IMR-90 (cell line): ENCODE data around the gene CIAO3. TPM values are rescaled to one million over a fixed set of nuclear protein-coding genes. Genes with fewer than 3 reads are reported as not detected.

Source experiments
- ATAC-seq: fragments of 200-7000 bp; cut with Tn5 transposase; 2 replicates; pipeline ENCODE4 v1.9.1; 2020; ENCODE audit warnings: low read depth, mild to moderate bottlenecking, moderate library complexity
- BruUV-seq: library from RNA; stranded (reverse); fragments of 400-500 nt; replicated peaks from 2 replicates; lab custom pipeline; 2021; lab: Mats Ljungman, UMichigan
- CTCF ChIA-PET: fragments of 300-600 bp; formaldehyde crosslinking; extraction: SDS; loops from one replicate; lab custom pipeline; 2021; ENCODE audit warnings: antibody characterized with exemption; lab: Yijun Ruan, JAX
- POLR2A ChIA-PET: fragments of 300-600 bp; sonication (Branson Sonifier 250); formaldehyde crosslinking; loops from one replicate; lab custom pipeline; 2022; ENCODE audit warnings: antibody characterized with exemption; ENCODE audit not compliant: unreplicated experiment; lab: Charles Lee
- DNase-seq: peaks from one replicate; pipeline ENCODE4 v3.0.0; 2013
- H2AFZ ChIP-seq: replicated peaks from 2 replicates; pipeline ENCODE3; 2013; ENCODE audit warnings: low read length, mild to moderate bottlenecking; ENCODE audit not compliant: poor library complexity
- H2AK5ac ChIP-seq: 2 replicates; pipeline ENCODE4 v1.6.1; 2013; ENCODE audit warnings: low read depth, low read length, inconsistent platforms
- H2AK9ac ChIP-seq: replicated peaks from 2 replicates; pipeline ENCODE3; 2013; ENCODE audit warnings: mild to moderate bottlenecking, low read depth, low read length, moderate library complexity; ENCODE audit not compliant: poor library complexity
- H2BK120ac ChIP-seq: 2 replicates; pipeline ENCODE4 v1.6.1; 2013; ENCODE audit warnings: low read depth, low read length, inconsistent platforms
- H2BK15ac ChIP-seq: 3 replicates; pipeline ENCODE4 v1.6.1; 2013; ENCODE audit warnings: low read depth, low read length, inconsistent platforms
- H2BK20ac ChIP-seq: 2 replicates; pipeline ENCODE4 v1.6.1; 2013; ENCODE audit warnings: low read depth, mild to moderate bottlenecking, inconsistent platforms, low read length, moderate library complexity
- H2BK5ac ChIP-seq: 2 replicates; pipeline ENCODE4 v1.6.1; 2013; ENCODE audit warnings: mild to moderate bottlenecking, low read depth, low read length, inconsistent platforms; ENCODE audit not compliant: poor library complexity, severe bottlenecking
- H3K14ac ChIP-seq: replicated peaks from 2 replicates; pipeline ENCODE4 v1.6.1; 2013; ENCODE audit warnings: low read depth, low read length, inconsistent platforms
- H3K18ac ChIP-seq: 2 replicates; pipeline ENCODE4 v1.6.1; 2013; ENCODE audit warnings: low read depth, low read length, control low read depth
- H3K23ac ChIP-seq: 2 replicates; pipeline ENCODE4 v1.6.1; 2013; ENCODE audit warnings: low read depth, low read length, inconsistent platforms
- H3K27ac ChIP-seq: 2 replicates; pipeline ENCODE4 v1.5.1; 2013; ENCODE audit warnings: mild to moderate bottlenecking, control low read depth, low read length; ENCODE audit not compliant: insufficient read depth
- H3K27me3 ChIP-seq: 2 replicates; pipeline ENCODE4 v1.6.1; 2013; ENCODE audit warnings: low read length; ENCODE audit not compliant: control insufficient read depth, insufficient read depth
- H3K36me3 ChIP-seq: 2 replicates; pipeline ENCODE4 v1.6.1; 2013; ENCODE audit warnings: low read length, mixed read lengths; ENCODE audit not compliant: control insufficient read depth, insufficient read depth
- H3K4ac ChIP-seq: 2 replicates; pipeline ENCODE4 v1.6.1; 2013; ENCODE audit warnings: low read depth, low read length, inconsistent platforms
- H3K4me1 ChIP-seq: 2 replicates; pipeline ENCODE4 v1.6.1; 2013; ENCODE audit warnings: low read length, mixed read lengths; ENCODE audit not compliant: control insufficient read depth, insufficient read depth
- H3K4me2 ChIP-seq: 2 replicates; pipeline ENCODE4 v1.6.1; 2013; ENCODE audit warnings: low read depth, mild to moderate bottlenecking, control low read depth, low read length, moderate library complexity
- H3K4me3 ChIP-seq: 2 replicates; pipeline ENCODE4 v1.5.1; 2013; ENCODE audit warnings: low read depth, mild to moderate bottlenecking, control low read depth, low read length, moderate library complexity; ENCODE audit not compliant: insufficient read depth
- H3K56ac ChIP-seq: 2 replicates; pipeline ENCODE4 v1.6.1; 2013; ENCODE audit warnings: low read length, inconsistent platforms; ENCODE audit not compliant: insufficient read depth; ENCODE audit errors: extremely low read depth
- H3K79me1 ChIP-seq, 2 experiments: 2 replicates each; pipeline ENCODE4 v1.6.1; 2013; ENCODE audit warnings: low read length in 2 of 2, inconsistent platforms in 1 of 2, low read depth in 1 of 2
- H3K9ac ChIP-seq: 2 replicates; pipeline ENCODE4 v1.6.1; 2013; ENCODE audit warnings: low read depth, low read length, control low read depth
- H3K9me1 ChIP-seq: 2 replicates; pipeline ENCODE4 v1.6.1; 2013; ENCODE audit warnings: low read length, inconsistent platforms; ENCODE audit not compliant: insufficient read depth
- H3K9me3 ChIP-seq: 2 replicates; pipeline ENCODE4 v1.6.1; 2013; ENCODE audit warnings: low read length; ENCODE audit not compliant: control insufficient read depth, insufficient read depth
- H4K20me1 ChIP-seq: 2 replicates; pipeline ENCODE4 v1.6.1; 2013; ENCODE audit warnings: low read length, inconsistent platforms; ENCODE audit not compliant: insufficient read depth
- H4K5ac ChIP-seq: 2 replicates; pipeline ENCODE4 v1.6.1; 2013; ENCODE audit warnings: mild to moderate bottlenecking, low read depth, low read length, control low read depth
- H4K8ac ChIP-seq, 2 experiments: 2 replicates each; pipeline ENCODE4 v1.6.1; 2013; ENCODE audit warnings: low read depth in 2 of 2, low read length in 2 of 2, control low read depth in 1 of 2, inconsistent platforms in 1 of 2
- H4K91ac ChIP-seq: 2 replicates; pipeline ENCODE4 v1.6.1; 2013; ENCODE audit warnings: low read depth, low read length, inconsistent platforms; ENCODE audit not compliant: insufficient read depth
- BHLHE40 ChIP-seq: fragments of 150-350 bp; IDR thresholded peaks from 2 replicates; pipeline ENCODE4 v1.6.1; 2016; ENCODE audit warnings: mild to moderate bottlenecking, low read depth, low read length
- CTCF ChIP-seq: conservative IDR thresholded peaks from 2 replicates; pipeline ENCODE4 v1.5.1; 2012; ENCODE audit warnings: mild to moderate bottlenecking, low read depth, low read length, improper control_type of control experiment
- FOS ChIP-seq: fragments of 150-350 bp; IDR thresholded peaks from 2 replicates; pipeline ENCODE4 v1.6.1; 2016; ENCODE audit warnings: low read depth, low read length
- NFE2L2 ChIP-seq: fragments of 150-350 bp; IDR thresholded peaks from 2 replicates; pipeline ENCODE4 v1.6.1; 2016; ENCODE audit warnings: low read depth, mild to moderate bottlenecking, low read length
- RAD21 ChIP-seq: IDR thresholded peaks from 2 replicates; pipeline ENCODE4 v1.6.1; 2012; ENCODE audit warnings: low read length, improper control_type of control experiment
- WGBS, 2 experiments: methylation state at CpG; one replicate each; pipeline versions ENCODE4 v1.1.5 to v1.1.7; 2013; ENCODE audit warnings: missing lambda C conversion rate in 2 of 2; ENCODE audit not compliant: insufficient read length in 1 of 2; ENCODE audit errors: extremely low coverage in 2 of 2; 5-methylcytosine and 5-hydroxymethylcytosine counted together
- dilution Hi-C: fragments of 300-500 bp; cut with HindIII; formaldehyde crosslinking; loops from one replicate; pipeline ENCODE4 v1.14.3; 2018; ENCODE audit warnings: low sequenced_read_pairs; ENCODE audit not compliant: unreplicated experiment
- in situ Hi-C: fragments of 300-500 bp; cut with MboI; formaldehyde crosslinking; loops from 3 replicates; pipeline ENCODE4 v1.14.3; 2019; ENCODE audit warnings: low sequenced_read_pairs, inconsistent platforms, mixed read lengths
- intact Hi-C: fragments of 100-400 bp; cut with micrococcal nuclease; formaldehyde crosslinking; loops from 2 replicates; pipeline ENCODE4 v1.10.0; 2022
- polyA plus RNA-seq, 3 experiments: library from polyadenylated mRNA; depleted of rRNA; stranded (reverse); fragments of >200 nt; gene quantifications; 2 replicates each; pipeline ENCODE4 v1.2.3, GENCODE V29; 2012; ENCODE audit warnings: low replicate concordance in 1 of 3
- total RNA-seq: library from RNA; depleted of rRNA; stranded (reverse); fragments of >200 nt; gene quantifications from 2 replicates; pipeline ENCODE4 v1.2.3, GENCODE V29; 2012

Gene CIAO3
- total and polyA plus RNA-seq, 2 of the 4 experiments (the other 2 are of a cell fraction): 17.0 to 20.2 TPM

GRCh38 chr16:706189-707061, 34.4 kb downstream of the CIAO3 start:
- Histone ChIP-seq H4K20me1 (peaks cover 18% of the 10 kb centered on the region; the same call in 1 of the 2 replicates), H2BK15ac (no peak overlapping the region), H3K79me1 (no peaks in the 10 kb centered on the region), H4K8ac (no peak overlapping the region), H3K4me1 (peaks cover 5% of the 10 kb centered on the region; the same call in 1 of the 2 replicates), H4K5ac (no peak overlapping the region), H3K27ac (no peak overlapping the region), H2BK5ac (no peak overlapping the region), H3K56ac (no peak overlapping the region), H3K36me3 (no peaks in the 10 kb centered on the region), H3K4me2 (no peak overlapping the region), H3K9ac (no peak overlapping the region), H4K91ac (no peak overlapping the region), H3K14ac (no peak overlapping the region), H3K4me3 (no peak overlapping the region), H3K9me1 (no peaks in the 10 kb centered on the region), H3K9me3 (no peaks in the 10 kb centered on the region), H2AK9ac (no peak overlapping the region), H2BK20ac (no peak overlapping the region), H2AK5ac (no peak overlapping the region), H2BK120ac (no peak overlapping the region), H3K27me3 (peaks cover 57% of the 10 kb centered on the region), H2AFZ (no peak overlapping the region), H3K23ac (no peak overlapping the region), H3K4ac (no peak overlapping the region), H3K18ac (no peak overlapping the region)
- ATAC-seq (no peak), DNase-seq (no peak)
- no peak for TF ChIP-seq BHLHE40
- no peak for TF ChIP-seq RAD21
- no peak for TF ChIP-seq CTCF
- no peak for TF ChIP-seq NFE2L2
- TF ChIP-seq FOS: no peak
- ChIA-PET POLR2A (no interaction called here), CTCF (no interaction called here)
- dilution Hi-C loops (no loop called here), intact Hi-C loops (no loop called here), in situ Hi-C loops (loop anchor here (25.0 kb wide), 1 partner anchor 356 kb away; the partner anchor contains the start of gene SSTR5)
- no TSS peak for BruUV-seq
- WGBS, 2 experiments: 10% methylated on average over 16 of the region's 49 CpGs; no CpG with 5 or more reads in 1 of the 2 experiments
